Esophagus squamous epithelium (tissue), 4 donors: ENCODE results near the gene GLIS2.

ENCODE experiments used
- POLR2A ChIP-seq, 4 donors: fragments of 450-650 bp; IDR thresholded peaks; one replicate each; pipeline ENCODE4 v1.6.1; 2017; ENCODE audit warnings: antibody characterized with exemption in 4 of 4, mild to moderate bottlenecking in 4 of 4, moderate library complexity in 3 of 4
- TF ChIP-seq, protein P1 (sequence below), 6 experiments: fragments of 450-650 bp in 4 of 6; fragments of 200-600 bp in 2 of 6; sonication (generic) in 2 of 6; IDR thresholded peaks; one replicate each; pipeline ENCODE4 v1.5.1; 2016 to 2019; ENCODE audit warnings: antibody characterized with exemption in 6 of 6, mild to moderate bottlenecking in 4 of 6, moderate library complexity in 4 of 6

DNA sequence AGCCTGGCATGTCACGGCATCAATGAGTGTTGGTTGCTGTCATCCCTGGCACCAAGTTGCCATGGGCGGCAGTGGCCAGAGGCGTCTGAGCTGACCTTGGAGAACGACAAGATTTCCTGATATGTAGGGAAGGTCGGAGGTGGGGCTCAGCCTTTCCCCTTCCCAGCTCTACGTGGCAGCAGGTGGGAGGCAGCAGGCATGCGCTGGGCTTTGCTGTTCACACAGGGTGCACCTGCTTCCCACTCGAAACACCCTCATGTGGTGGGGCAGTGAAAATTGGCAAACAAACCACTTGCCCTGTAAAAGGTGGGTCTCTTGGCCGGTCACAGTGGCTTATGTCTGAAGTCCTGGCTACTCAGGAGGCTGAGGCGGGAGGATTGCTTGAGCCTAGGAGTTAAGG lies 30.7 kb upstream of the GLIS2 start:
- TF ChIP-seq, protein P1, sequence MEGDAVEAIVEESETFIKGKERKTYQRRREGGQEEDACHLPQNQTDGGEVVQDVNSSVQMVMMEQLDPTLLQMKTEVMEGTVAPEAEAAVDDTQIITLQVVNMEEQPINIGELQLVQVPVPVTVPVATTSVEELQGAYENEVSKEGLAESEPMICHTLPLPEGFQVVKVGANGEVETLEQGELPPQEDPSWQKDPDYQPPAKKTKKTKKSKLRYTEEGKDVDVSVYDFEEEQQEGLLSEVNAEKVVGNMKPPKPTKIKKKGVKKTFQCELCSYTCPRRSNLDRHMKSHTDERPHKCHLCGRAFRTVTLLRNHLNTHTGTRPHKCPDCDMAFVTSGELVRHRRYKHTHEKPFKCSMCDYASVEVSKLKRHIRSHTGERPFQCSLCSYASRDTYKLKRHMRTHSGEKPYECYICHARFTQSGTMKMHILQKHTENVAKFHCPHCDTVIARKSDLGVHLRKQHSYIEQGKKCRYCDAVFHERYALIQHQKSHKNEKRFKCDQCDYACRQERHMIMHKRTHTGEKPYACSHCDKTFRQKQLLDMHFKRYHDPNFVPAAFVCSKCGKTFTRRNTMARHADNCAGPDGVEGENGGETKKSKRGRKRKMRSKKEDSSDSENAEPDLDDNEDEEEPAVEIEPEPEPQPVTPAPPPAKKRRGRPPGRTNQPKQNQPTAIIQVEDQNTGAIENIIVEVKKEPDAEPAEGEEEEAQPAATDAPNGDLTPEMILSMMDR (IDR thresholded peaks at IDR 0.05), result no peak
- TF ChIP-seq POLR2A (IDR thresholded peaks at IDR 0.05), result no peak
